ENCODE data around the gene RFESD.
"Not testable (repeated sequence)": the region's sequence is repeated elsewhere in the genome, so short reads cannot be mapped to it uniquely, and the experiment has no call there.

The RFESD gene

DNA sequence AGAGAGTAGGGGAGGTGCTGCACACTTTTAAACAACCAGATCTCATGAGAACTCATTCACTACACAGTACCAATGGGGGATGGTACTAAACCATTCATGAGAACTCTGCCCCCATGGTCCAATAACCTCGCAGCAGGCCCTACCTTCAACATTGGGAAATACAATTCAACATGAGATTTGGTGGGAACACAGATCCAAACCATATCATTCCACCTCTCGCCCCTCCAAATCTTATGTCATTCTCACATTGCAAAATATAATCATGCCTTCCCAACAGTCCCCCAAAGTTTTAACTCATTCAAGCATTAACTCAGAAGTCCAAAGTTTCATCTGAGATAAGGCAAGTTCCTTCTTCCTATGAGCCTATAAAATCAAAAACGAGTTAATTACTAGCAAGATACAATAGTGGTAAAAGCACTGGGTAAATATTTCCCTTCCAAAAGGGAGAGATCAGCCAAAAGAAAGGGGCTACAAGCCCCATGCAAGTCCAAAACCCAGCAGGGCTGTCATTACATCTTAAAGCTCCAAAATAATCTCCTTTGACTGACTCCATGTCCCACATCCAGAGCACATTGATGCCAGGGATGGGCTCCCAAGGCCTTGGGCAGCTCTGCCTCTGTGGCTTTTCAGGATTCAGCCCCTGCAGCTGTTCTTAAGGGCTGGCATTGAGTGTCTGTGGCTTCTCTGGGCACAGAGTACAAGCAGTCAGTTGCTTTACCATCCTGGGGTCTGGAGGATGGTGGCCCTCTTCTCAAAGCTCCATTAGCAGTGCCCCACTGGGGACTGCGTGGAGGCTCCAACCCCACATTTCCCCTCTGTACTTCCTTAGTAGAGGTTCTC lies 18.4 kb upstream of the RFESD start:
- FAIRE-seq (no peak), DNase-seq (ENCODE audit: insufficient read length, low spot score) (no peak)

DNA sequence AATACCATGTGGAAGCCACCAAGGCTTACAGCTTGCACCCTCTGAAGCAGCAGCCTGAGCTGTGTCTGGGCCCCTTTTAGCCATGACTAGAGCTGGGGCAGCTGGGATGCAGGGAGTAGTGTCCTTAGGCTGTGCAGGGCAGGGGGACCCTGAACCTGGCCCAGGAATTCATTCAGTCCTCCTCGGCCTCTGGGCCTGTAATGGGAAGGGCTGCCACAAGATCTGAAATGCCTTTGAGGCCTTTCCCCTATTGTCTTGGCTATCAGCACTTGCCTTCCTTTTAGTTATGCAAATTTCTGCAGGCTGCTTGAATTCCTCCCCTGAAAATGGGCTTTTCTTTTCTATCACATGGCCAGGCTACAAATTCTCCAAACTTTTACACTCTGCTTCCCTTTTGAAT lies 17.6 kb upstream of the RFESD start:
- no peak for FAIRE-seq
- DNase-seq (ENCODE audit: insufficient read length, low spot score): no peak

DNA sequence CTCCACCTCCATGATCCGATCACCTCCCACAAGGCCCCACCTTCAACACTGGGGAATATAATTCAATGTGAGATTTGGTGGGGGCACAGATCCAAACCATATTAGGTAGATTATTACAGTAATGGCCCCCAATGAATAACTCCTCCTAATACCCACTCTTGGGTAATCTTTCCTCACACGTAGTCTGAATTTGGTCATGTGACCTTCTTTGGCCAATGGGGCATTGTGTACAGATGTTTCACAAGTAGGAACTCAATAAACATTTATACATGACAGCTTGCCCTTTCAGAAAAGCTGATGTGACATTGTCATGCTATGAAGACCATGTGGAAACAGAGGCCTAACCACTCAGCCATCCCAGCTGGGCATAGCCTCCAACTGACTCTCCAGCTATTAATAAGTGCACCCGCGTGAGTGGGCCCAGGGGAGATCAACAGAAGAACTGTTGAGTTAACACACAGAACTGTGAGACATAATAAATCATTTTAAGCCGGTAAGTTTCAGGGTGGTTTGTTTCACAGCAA lies 16.1 kb upstream of the RFESD start:
- no peak for DNase-seq (ENCODE audit: insufficient read length, low spot score)
- no peak for FAIRE-seq

DNA sequence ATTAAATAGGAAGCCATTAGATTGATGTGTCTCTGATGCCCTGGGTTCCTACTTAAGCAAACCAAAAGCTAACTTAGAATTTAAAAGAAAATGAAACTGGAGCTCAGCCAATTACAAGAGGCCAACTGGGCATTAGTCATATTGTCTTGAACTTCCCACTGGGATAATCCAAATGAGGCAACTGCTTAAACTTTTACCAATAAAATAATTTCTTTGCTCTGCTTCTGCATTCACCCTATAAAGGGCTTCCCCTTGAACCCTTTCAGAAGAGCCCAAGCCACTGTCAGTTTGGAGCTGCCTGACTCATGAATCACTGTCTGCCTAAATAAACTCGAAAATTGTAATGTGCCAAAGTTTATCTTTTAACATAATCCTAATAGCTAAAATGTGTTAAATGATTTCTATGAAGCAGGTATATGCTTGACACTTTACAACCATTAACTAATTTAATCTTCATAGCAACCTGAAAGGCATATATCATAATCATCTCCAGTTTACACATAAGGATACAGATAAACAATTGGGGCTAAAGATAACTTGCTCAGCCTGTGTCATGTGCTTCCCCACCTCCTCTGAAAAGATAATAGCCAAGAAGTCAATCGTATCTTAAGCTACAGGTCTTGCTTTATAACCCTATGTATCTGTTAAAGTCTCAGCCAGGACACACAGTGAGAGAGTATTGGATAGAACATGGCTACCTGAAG lies 15.2 kb upstream of the RFESD start:
- no peak for DNase-seq (ENCODE audit: insufficient read length, low spot score)
- FAIRE-seq: no peak

DNA sequence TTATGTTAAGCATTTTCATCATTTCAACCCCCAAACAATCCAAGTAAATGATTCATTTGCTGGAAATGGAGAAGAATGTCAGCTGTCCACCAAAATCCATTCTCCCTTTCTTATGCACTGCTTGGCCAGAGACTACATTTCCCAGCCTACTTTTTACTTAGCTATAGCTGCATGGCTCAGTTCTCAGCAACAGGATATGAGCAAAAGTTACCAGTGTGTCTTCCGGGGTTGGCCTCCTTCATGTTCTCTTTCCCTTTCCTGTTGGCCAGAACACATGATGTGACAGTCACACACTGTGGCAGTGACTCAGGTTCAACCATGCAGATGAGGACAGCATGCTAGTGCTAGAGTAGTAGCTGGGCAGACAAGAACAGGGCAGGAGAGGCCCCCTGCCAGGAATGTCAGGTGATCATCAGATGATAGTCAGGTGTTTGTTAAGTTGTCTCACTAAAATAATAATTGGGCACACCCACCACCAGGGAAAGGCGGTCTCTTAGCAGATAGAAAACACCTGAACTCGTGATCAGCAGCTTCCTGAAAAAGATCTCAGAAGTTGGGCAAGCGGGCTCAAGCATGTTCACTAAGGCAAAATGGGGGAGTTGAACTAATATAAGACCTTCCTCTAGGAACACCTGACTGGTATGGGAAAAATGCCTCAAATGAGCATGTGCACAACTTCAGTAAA lies 14.4 kb upstream of the RFESD start:
- no peak for DNase-seq (ENCODE audit: insufficient read length, low spot score)
- FAIRE-seq: peak; percentile 18

DNA sequence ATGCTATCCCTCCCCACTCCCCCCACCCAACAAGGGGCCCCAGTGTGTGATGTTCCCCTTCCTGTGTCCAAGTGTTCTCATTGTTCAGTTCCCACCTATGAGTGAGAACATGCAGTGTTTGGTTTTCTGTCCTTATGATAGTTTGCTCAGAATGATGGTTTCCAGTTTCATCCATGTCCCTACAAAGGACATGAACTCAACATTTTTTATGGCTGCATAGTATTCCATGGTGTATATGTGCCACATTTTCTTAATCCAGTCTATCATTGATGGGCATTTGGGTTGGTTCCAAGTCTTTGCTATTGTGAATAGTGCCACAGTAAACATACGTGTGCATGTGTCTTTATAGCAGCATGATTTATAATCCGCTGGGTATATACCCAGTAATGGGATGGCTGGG lies 13.6 kb upstream of the RFESD start:
- not testable (repeated sequence) for FAIRE-seq; DNase-seq (ENCODE audit: insufficient read length, low spot score)

DNA sequence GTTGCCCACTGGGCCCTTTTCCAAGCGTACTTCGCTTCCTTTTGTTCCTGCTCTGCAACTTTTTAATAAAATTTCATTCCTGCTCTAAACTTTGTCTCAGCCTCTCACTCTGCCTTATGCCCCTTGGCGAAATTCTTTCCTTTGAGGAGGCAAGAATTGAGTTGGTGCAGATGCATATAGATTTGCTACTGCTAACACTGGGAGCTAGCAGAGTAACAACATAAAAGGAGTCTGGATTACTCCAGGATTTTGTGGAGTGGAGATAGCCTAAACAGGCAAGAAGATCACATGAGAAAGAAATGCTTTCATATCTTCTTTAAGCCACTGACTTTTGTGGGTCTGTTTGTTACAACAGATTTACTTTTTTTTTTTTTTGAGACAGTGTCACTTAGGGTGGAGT lies 12.9 kb upstream of the RFESD start:
- FAIRE-seq: no peak
- no peak for DNase-seq (ENCODE audit: insufficient read length, low spot score)

DNA sequence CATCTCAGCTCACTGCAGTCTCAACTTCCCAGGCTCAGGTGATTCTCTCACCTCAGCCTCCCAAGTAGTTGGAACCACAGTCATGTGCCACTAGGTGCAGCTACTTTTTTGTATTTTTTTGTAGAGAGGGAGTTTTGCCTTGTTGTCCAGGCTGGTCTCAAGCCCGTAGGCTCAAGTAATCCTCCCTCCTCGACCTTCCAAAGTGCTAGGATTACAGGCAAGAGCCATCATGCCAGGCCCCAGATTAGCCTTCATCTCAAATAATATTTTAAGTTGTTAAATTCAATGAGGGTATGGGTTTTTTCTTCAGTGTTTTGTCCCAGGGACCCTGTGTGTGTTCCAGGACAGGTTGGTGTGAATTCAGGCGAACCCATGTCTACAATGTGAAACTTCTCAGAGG lies 12.5 kb upstream of the RFESD start:
- no peak for FAIRE-seq
- DNase-seq (ENCODE audit: insufficient read length, low spot score): no peak

DNA sequence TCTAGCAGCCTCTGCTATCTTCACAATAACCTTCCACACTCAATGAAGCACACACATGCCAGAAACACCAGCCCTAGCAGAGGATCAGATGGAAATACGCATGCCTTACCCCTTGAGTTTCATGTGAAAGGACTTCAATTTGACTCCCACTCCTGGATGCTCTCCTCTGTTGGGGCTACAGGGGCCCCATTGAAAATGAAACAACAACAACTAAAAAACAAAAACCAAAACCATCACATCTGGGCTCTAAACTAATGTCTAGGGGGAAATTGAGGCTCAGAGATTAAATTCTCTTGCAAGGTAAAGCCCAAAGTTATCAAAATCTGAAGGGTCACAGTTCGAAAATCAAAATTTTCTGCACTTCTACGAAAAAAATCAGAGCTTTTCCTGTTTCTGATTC lies 7.9 kb upstream of the RFESD start:
- DNase-seq (ENCODE audit: insufficient read length, low spot score): no peak
- FAIRE-seq: peak; percentile 84

DNA sequence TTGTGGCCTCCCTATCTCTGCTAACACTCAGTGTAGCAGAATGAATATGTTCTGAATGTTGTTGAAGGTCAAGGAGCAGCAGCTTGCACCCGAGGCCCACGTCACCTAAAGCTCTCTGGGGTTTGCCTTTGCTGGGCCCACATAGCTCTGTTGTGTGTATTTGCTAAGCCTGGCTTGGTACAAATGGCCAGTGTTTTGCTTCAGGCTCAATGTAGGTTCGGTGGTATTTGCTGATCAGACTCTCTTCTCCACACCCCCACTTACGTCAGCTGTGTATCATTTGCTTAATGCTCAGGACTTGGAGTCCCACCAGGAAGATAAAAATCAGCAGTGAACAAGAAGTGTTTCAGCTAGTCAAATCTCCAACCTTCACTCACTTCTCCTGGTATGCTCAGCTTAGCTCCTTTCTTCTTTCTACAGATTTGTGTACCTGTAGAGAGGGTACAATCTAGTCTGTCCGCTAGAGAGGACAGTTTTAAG lies 4.8 kb upstream of the RFESD start:
- no peak for DNase-seq (ENCODE audit: insufficient read length, low spot score)
- FAIRE-seq: no peak

DNA sequence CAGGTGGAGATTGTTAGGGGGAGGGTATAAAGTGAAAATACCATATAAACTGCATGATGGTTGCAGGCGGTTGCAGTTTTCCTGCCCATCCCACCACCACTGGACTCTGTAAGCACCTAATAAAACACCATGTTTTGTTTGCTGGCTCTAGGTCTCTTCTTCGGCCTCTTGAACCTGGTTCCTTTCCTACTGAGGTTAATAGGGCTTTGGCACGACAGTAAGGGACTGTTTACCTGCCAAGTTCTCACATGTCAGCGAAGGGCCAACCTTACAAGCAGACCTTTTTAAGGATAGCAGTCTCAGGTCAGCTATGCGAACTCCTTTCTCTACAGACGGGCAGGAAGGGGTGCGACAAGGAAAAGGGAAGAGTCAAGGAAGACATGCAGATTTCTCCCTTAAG lies 3.4 kb upstream of the RFESD start:
- FAIRE-seq: no peak
- no peak for DNase-seq (ENCODE audit: insufficient read length, low spot score)

DNA sequence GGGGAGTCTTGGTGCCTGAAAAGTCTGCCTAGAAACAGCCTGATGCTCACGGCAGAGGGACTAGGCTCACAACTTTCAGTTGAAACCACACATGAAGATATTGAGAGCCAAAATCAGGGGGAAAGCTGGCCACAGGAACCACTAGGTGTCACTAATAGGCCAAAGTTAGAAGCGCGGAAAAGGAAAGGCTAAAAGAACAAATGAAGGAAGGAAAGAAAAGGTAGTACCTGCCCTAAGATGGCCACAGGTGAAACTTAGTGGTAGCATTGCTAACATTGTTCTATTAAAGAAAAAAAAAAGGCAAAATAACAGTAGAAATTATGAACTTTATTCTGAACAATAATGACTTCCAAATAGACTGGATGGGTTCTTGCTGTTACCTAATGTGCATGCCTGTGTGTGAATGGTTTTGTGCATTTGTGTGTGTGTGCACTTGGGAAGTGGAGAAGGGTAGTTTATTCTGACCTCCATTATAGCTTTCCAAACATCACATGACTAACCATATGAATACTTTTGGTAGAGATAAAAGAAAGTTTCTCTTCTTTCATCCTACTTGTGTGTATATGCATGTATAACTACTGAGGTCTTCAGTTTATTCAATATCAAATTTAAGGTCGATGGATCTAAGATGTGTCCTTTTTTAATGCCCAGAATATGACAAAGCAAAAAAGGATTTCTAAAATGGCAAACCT lies 2.1 kb upstream of the RFESD start:
- DNase-seq (ENCODE audit: insufficient read length, low spot score) (no peak), FAIRE-seq (peak; percentile 97)

DNA sequence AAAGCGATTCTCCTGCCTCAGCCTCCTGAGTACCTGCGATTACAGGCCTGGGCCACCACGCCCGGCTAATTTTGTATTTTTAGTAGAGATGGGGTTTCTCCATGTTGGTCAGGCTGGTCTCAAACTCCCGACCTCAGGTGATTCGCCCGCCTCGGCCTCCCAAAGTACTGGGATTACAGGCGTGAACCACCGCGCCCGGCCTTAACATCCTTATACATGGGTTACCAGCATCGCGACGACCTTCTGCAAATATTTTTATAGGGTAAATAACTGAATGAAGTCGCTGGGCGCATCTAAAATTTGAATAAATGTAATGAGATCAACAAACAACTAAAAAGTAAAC lies 380 bp upstream of the RFESD start:
- not testable (repeated sequence) for DNase-seq (ENCODE audit: insufficient read length, low spot score); FAIRE-seq

DNA sequence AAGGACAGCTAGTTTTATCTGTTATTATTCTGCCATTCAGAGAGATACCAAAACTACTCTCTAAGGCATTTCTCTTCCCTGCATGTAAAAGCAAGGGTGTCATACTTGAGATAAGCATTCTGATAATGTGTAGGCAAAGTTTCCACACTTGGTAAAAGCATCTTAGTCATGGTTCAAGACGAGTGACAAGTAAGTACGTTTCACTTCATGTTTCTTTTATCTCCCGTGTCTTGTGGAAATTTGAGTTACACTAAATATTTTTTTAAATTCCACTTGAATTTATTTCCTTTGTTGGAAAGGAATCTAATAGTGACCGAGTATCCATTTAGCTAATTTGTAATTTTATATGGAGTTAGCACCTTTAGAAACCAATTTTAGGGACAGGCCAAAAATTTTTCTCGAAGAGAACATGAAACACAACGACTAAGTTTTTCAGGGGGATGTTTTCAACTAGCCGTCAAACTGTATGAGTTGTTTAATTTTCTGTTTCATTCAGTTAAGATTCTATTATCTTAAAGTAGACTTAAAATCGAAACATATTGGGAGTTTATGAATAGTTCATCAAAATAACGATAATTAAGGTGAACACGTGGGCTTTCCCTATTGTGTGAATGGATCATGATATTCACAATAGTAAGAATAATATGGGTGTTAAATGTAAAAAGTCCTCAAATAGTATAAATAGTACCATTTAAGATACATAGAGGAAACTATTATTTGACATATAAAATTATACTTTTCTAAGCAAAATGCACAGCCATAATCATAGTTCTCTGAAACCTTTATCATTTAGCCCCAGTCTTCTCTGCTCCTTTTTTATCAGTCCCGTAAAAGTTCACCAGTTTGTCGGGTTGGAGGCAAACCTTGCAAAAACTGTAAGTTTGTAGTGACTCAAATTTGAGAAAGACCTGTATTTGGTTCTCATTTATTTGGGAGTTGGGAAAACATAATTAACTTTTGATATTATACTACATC lies 1.6 kb downstream of the RFESD start:
- peak; percentile 33 for FAIRE-seq
- DNase-seq (ENCODE audit: insufficient read length, low spot score): no peak

DNA sequence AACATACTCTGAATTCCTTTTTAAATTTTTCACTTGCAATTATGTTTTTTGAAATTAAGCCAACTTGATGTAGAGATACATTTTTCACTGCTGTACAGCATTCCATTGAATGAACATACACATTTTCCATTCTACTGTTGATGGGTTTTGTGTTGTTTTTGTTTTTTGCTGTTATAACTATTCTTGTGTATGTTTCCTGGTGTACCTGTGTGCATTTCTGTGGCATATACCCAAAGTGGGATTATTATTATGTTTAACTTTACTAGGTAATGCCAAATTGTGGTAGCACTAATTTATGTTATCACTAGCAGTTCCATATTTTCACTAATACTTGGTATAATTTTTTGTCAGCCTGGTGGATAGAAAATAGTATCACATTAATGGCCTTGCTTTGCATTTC lies 2.7 kb downstream of the RFESD start:
- DNase-seq (ENCODE audit: insufficient read length, low spot score): no peak
- FAIRE-seq: no peak

DNA sequence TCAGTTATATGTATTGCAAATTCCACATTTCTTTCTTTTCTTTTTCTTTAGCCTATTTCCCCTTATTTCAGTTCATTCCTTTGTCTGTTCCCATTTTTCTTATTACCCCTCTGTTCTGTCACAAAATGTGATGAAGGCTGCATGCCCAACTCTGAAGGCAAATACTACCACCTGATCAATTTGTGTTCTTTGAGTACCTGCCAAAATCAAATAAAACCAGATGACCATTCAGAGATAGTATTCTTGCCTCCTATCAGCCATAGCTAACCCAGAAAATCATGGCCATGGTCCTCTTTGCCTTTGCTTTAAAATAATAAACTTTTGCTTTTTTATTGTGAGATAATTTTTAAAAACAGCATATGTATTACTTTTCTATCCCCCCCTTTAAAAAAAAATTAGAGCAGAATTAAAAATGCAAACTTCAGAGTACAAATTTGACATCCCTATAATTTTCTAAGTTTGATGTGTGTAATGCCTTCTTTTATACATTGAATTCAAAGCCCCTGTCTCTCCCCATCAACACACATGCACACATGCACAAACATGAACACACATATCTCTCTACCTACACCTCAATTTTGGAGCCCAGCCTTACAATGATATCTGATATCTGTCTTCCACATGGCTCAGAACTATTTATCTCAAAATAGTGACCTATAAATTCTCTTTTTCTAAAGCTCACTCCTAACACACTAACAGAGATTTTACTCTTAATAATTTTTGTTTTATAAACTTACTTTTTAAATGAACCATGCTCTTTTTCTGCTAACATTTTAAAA lies 3.5 kb downstream of the RFESD start:
- DNase-seq (ENCODE audit: insufficient read length, low spot score) (no peak), FAIRE-seq (no peak)

DNA sequence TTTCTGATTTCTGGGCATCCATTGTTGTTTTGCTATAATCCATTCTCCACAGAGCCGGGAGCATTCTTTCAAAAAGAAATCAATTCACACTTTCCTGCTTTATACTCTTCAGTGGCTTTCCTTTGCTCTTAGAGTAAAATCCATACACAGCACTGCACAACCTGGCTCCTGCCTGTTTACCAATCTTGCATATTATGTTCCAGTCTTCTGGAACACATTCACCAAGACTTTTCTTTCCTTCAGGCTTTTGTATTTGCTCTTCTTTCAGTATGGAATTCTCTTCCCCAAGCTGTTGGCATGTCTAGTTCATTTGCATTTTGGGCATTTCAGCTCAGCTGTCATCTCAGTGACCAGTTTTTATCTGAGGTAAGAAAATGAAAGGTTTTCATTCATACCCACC lies 6.3 kb downstream of the RFESD start:
- DNase-seq (ENCODE audit: insufficient read length, low spot score): no peak
- FAIRE-seq: no peak

DNA sequence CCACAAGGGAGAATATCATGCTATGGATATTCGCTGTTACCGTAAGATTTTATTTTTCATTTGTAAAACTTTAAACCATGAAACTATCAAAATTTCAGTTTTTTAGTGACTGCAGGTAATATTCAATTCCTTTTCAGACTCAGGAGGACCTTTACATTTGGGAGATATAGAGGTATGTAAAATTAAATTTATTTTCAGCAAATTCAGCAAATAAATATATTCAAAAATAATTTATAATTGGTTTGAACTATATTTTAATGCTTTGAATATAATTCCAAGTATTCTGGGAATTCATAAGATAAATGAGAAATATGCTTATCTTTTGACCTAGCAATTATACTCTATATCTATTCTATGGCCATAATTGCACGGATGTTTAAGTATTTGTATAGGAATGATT lies 7.6 kb downstream of the RFESD start:
- FAIRE-seq (no peak), DNase-seq (ENCODE audit: insufficient read length, low spot score) (no peak)

DNA sequence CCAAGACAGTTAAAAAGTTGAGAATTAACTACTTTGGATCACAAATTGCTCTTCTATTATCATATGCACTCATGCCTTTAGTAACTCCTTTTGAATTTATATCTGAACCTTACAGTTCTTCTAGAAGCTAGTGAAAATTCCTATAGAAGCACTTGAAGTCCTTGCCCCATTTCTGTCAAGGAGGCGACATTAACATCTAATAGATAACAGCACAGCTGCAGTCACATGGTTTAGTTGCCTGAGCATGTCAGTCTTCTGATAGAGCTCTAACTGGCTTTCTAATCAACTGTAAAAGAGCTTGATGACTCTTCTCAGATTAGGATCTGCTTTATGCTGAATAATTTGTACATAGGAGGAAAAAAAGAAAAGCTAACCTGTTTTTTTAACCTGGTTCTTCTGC lies 9.0 kb downstream of the RFESD start:
- peak; percentile 76 for FAIRE-seq
- no peak for DNase-seq (ENCODE audit: insufficient read length, low spot score)
